ENCODE results near the gene PATZ1.

Gene PATZ1

DNA sequence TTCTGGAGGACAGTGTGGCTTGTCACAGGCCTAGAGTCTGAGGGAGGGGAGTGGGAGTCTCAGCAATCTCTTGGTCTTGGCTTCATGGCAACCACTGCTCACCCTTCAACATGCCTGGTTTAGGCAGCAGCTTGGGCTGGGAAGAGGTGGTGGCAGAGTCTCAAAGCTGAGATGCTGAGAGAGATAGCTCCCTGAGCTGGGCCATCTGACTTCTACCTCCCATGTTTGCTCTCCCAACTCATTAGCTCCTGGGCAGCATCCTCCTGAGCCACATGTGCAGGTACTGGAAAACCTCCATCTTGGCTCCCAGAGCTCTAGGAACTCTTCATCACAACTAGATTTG is 66.8 kb downstream of the PATZ1 start:
- DNase-seq, result no peak

DNA sequence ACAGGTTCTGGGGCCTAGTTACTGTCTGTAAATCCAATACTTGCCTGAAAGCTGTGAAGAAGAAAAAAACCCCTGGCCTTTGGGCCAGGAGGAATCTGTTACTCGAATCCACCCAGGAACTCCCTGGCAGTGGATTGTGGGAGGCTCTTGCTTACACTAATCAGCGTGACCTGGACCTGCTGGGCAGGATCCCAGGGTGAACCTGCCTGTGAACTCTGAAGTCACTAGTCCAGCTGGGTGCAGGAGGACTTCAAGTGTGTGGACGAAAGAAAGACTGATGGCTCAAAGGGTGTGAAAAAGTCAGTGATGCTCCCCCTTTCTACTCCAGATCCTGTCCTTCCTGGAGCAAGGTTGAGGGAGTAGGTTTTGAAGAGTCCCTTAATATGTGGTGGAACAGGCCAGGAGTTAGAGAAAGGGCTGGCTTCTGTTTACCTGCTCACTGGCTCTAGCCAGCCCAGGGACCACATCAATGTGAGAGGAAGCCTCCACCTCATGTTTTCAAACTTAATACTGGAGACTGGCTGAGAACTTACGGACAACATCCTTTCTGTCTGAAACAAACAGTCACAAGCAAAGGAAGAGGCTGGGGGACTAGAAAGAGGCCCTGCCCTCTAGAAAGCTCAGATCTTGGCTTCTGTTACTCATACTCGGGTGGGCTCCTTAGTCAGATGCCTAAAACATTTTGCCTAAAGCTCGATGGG is 67.4 kb downstream of the PATZ1 start:
- no peak for DNase-seq

DNA sequence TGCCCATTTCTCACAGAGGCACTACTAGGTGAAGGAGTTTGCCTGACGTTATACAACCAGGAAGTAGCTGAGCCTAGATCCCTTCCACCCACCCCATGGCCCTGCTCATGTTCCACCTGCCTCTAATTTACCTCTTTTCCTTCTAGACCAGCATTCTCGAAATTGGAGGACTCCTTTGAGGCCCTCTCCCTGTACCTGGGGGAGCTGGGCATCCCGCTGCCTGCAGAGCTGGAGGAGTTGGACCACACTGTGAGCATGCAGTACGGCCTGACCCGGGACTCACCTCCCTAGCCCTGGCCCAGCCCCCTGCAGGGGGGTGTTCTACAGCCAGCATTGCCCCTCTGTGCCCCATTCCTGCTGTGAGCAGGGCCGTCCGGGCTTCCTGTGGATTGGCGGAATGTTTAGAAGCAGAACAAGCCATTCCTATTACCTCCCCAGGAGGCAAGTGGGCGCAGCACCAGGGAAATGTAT is 68.0 kb downstream of the PATZ1 start:
- no peak for DNase-seq

DNA sequence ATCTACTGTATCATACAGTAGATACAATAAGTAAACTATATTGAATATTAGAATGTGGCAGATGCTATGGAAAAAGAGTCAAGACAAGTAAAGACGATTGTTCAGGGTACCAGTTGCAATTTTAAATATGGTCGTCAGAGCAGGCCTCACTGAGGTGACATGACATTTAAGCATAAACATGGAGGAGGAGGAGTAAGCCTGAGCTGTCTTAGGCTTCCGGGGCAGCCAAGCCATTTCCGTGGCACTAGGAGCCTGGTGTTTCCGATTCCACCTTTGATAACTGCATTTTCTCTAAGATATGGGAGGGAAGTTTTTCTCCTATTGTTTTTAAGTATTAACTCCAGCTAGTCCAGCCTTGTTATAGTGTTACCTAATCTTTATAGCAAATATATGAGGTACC is 68.4 kb downstream of the PATZ1 start:
- DNase-seq, result no peak

DNA sequence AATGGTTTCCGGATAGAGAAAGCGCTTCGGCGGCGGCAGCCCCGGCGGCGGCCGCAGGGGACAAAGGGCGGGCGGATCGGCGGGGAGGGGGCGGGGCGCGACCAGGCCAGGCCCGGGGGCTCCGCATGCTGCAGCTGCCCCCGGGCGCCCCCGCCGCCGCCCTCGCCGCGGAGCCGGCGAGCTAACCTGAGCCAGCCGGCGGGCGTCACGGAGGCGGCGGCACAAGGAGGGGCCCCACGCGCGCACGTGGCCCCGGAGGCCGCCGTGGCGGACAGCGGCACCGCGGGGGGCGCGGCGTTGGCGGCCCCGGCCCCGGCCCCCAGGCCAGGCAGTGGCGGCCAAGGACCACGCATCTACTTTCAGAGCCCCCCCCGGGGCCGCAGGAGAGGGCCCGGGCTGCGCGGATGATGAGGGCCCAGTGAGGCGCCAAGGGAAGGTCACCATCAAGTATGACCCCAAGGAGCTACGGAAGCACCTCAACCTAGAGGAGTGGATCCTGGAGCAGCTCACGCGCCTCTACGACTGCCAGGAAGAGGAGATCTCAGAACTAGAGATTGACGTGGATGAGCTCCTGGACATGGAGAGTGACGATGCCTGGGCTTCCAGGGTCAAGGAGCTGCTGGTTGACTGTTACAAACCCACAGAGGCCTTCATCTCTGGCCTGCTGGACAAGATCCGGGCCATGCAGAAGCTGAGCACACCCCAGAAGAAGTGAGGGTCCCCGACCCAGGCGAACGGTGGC is 69.5 kb downstream of the PATZ1 start:
- DNase-seq, result no peak

All from NCI-H774 (cell line).